ENCODE data around the gene FOXJ1.
"Not testable (repeated sequence)": the region's sequence is repeated elsewhere in the genome, so short reads cannot be mapped to it uniquely, and the experiment has no call there.

FOXJ1 gene

GRCh38 chr17:76141212-76142038, at the start of gene FOXJ1:
Gene FOXJ1, minus strand, starts transcription at chr17:76141245. Its CDS starts 850 bp downstream, at chr17:76140395.
- DNase-seq (ENCODE audit: low spot score): peak; percentile 82

GRCh38 chr17:76189741-76190140, 48.7 kb upstream of the FOXJ1 start:
- no peak for DNase-seq (ENCODE audit: low spot score)

- DNase-seq (ENCODE audit: low spot score): no peak
Observed at GRCh38 chr17:76189247-76189646, 48.2 kb upstream of the FOXJ1 start.

- DNase-seq (ENCODE audit: low spot score): no peak
Observed at GRCh38 chr17:76188213-76189016, 47.4 kb upstream of the FOXJ1 start.

- DNase-seq (ENCODE audit: low spot score): not testable (repeated sequence)
Observed at GRCh38 chr17:76186774-76187173, 45.7 kb upstream of the FOXJ1 start.

GRCh38 chr17:76184290-76184689, 43.2 kb upstream of the FOXJ1 start:
- no peak for DNase-seq (ENCODE audit: low spot score)

GRCh38 chr17:76182016-76182764, 41.1 kb upstream of the FOXJ1 start:
- peak; percentile 85 for DNase-seq (ENCODE audit: low spot score)

GRCh38 chr17:76179496-76180467, 38.7 kb upstream of the FOXJ1 start:
- DNase-seq (ENCODE audit: low spot score): no peak

GRCh38 chr17:76178124-76178523, 37.1 kb upstream of the FOXJ1 start:
- DNase-seq (ENCODE audit: low spot score): no peak

GRCh38 chr17:76176701-76177574, 35.9 kb upstream of the FOXJ1 start:
- DNase-seq (ENCODE audit: low spot score): no peak

GRCh38 chr17:76174037-76174436, 33.0 kb upstream of the FOXJ1 start:
- no peak for DNase-seq (ENCODE audit: low spot score)

GRCh38 chr17:76173474-76173873, 32.4 kb upstream of the FOXJ1 start:
- DNase-seq (ENCODE audit: low spot score): no peak

GRCh38 chr17:76171706-76172105, 30.7 kb upstream of the FOXJ1 start:
- DNase-seq (ENCODE audit: low spot score): no peak

- no peak for DNase-seq (ENCODE audit: low spot score)
Observed at GRCh38 chr17:76170114-76170513, 29.1 kb upstream of the FOXJ1 start.

GRCh38 chr17:76166906-76167305, 25.9 kb upstream of the FOXJ1 start:
- DNase-seq (ENCODE audit: low spot score): no peak

GRCh38 chr17:76166168-76166567, 25.1 kb upstream of the FOXJ1 start:
- no peak for DNase-seq (ENCODE audit: low spot score)

GRCh38 chr17:76164331-76164730, 23.3 kb upstream of the FOXJ1 start:
- no peak for DNase-seq (ENCODE audit: low spot score)

GRCh38 chr17:76163919-76164318, 22.9 kb upstream of the FOXJ1 start:
- no peak for DNase-seq (ENCODE audit: low spot score)

GRCh38 chr17:76161619-76162266, 20.7 kb upstream of the FOXJ1 start:
- no peak for DNase-seq (ENCODE audit: low spot score)

Data from hematopoietic multipotent progenitor cell treated with erythropoietin and hydrocortisone succinate and interleukin-3 and kit ligand, for 15 days (in vitro differentiated cells).